ENCODE measurements around the gene LGALSL. TPM values are rescaled to one million over a fixed set of nuclear protein-coding genes. Genes with fewer than 3 reads are reported as not detected.

The LGALSL gene
- total RNA-seq, 1 experiment from 2014 or later: 37.2 TPM

DNA sequence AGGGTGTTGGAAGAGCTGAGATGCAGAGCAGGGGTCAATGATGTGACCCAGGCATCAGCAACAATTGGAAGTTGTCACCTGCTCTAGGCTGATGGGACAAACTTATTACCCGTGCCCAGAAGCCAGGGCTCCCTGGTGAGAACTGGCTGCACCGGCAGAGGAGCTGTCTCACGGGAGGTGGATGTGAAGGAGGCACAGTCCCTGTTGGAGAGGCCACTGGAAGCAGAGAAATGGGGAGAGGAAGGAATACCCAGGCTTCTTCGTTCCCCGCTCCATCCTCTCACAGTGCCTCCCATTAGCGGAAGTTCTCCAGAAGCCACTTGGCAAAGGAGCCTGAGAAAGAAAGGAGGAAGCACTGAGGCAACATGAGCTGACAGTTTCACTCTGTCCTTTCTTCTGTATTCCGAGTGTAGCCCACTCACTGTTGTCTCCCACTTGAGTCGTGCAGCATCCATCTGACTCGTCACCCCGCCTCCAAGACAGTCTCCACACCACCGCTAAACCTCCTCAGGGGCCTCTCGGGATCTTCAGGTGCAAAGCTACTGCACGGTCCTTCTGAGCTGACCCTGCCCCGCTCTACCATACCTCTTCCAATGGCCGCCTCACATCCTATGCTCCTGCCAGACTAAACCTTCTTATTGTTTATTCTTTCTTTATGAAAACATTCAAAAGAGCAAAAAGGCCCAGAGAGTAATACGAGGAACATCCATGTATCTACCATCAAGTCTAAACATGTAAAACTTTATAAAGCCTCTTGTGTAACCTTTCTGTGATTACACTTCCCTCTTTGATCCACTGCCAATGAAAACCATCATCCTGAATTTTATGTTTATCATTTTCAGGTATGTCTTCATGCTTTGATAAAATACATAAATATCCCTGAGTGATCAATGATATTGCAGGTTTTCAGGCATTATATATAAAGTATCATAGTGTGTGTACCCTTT lies 51.1 kb downstream of the LGALSL start:
- H3K9me3 ChIP-seq: no peaks in the 10 kb centered on the region
- intact Hi-C loops (cut with micrococcal nuclease; ENCODE audit: unreplicated experiment): no loop called here
- DNase-seq: no peak
- H3K9me3 Mint-ChIP-seq (ENCODE audit: unreplicated experiment): no peaks in the 10 kb centered on the region
- no peak overlapping the region for H3K27ac Mint-ChIP-seq (ENCODE audit: unreplicated experiment)
- no peak overlapping the region for H3K4me3 Mint-ChIP-seq (ENCODE audit: unreplicated experiment)
- H3K27me3 Mint-ChIP-seq (ENCODE audit: insufficient read depth, unreplicated experiment): peaks cover 3% of the 10 kb centered on the region
- H3K4me3 ChIP-seq (ENCODE audit: low read depth, low read length): no peak overlapping the region
- H3K4me1 ChIP-seq: no peaks in the 10 kb centered on the region
- CTCF ChIA-PET: interaction anchor here (0.9 kb wide), 1 partner anchor 355 kb away, joined by 6 read pairs; no protein-coding TSS in a partner anchor
- BruUV-seq (replicated peaks): no TSS peak
- H3K27me3 ChIP-seq (replicated peaks; ENCODE audit: control insufficient read depth, insufficient read depth, low read length): no peaks in the 10 kb centered on the region; the same call in none of the 2 replicates
- H3K4me1 Mint-ChIP-seq (ENCODE audit: low read depth, unreplicated experiment): no peaks in the 10 kb centered on the region
- no peaks in the 10 kb centered on the region for H3K36me3 Mint-ChIP-seq (ENCODE audit: insufficient read depth, unreplicated experiment)
- TF ChIP-seq, protein P1, sequence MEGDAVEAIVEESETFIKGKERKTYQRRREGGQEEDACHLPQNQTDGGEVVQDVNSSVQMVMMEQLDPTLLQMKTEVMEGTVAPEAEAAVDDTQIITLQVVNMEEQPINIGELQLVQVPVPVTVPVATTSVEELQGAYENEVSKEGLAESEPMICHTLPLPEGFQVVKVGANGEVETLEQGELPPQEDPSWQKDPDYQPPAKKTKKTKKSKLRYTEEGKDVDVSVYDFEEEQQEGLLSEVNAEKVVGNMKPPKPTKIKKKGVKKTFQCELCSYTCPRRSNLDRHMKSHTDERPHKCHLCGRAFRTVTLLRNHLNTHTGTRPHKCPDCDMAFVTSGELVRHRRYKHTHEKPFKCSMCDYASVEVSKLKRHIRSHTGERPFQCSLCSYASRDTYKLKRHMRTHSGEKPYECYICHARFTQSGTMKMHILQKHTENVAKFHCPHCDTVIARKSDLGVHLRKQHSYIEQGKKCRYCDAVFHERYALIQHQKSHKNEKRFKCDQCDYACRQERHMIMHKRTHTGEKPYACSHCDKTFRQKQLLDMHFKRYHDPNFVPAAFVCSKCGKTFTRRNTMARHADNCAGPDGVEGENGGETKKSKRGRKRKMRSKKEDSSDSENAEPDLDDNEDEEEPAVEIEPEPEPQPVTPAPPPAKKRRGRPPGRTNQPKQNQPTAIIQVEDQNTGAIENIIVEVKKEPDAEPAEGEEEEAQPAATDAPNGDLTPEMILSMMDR (IDR thresholded peaks at IDR 0.05; ENCODE audit: insufficient read depth in 1 of 2, low read depth in 1 of 2, low read length in 1 of 2, severe bottlenecking in 1 of 2, unreplicated experiment in 1 of 2): no peak
- POLR2A ChIA-PET: no interaction called here
- H3K36me3 ChIP-seq (ENCODE audit: control insufficient read depth, insufficient read depth, low read length): no peaks in the 10 kb centered on the region

DNA sequence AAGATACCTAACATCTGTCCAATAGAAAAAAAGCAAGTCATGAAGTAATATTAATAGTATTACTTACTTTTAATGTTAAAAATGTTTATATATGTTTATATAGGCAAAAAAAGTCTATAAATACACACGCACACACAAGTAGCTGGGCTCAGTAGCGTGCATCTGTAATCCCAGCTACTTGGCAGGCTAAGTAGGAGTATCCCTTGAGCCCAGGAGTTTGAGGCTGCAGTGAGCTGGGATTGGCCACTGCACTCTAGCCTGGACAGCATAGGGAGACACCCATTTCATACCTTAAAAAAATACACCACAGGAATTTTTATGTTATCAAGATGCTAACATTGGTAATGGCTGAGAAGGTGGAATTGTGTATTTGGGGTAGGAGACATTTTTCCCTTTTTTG lies 52.7 kb downstream of the LGALSL start:
- Mint-ChIP-seq H3K36me3 (ENCODE audit: insufficient read depth, unreplicated experiment) (no peaks in the 10 kb centered on the region), H3K4me1 (ENCODE audit: low read depth, unreplicated experiment) (no peaks in the 10 kb centered on the region), H3K27ac (ENCODE audit: unreplicated experiment) (no peak overlapping the region), H3K9me3 (ENCODE audit: unreplicated experiment) (no peaks in the 10 kb centered on the region), H3K4me3 (ENCODE audit: unreplicated experiment) (no peak overlapping the region), H3K27me3 (ENCODE audit: insufficient read depth, unreplicated experiment) (no peaks in the 10 kb centered on the region)
- Histone ChIP-seq H3K4me1 (no peaks in the 10 kb centered on the region), H3K4me3 (ENCODE audit: low read depth, low read length) (no peak overlapping the region), H3K36me3 (ENCODE audit: control insufficient read depth, insufficient read depth, low read length) (no peaks in the 10 kb centered on the region), H3K27me3 (replicated peaks; ENCODE audit: control insufficient read depth, insufficient read depth, low read length) (no peaks in the 10 kb centered on the region; the same call in none of the 2 replicates), H3K9me3 (no peaks in the 10 kb centered on the region)
- TF ChIP-seq, protein P1 (IDR thresholded peaks at IDR 0.05; ENCODE audit: insufficient read depth in 1 of 2, low read depth in 1 of 2, low read length in 1 of 2, severe bottlenecking in 1 of 2, unreplicated experiment in 1 of 2): no peak
- POLR2A ChIA-PET: no interaction called here
- DNase-seq: no peak
- CTCF ChIA-PET: no interaction called here
- BruUV-seq (replicated peaks): no TSS peak
- intact Hi-C loops (cut with micrococcal nuclease; ENCODE audit: unreplicated experiment): no loop called here

Other genes starting within 250 kb of the LGALSL start
- 29.3 and 30.1 TPM in 2 replicates for gene AFTPH, start 70.2 kb downstream of the LGALSL start, total RNA-seq (2022)
- 25.1 and 25.8 TPM in 2 replicates for gene SERTAD2, start 199.8 kb downstream of the LGALSL start, total RNA-seq (2022)

Data from Caco-2 (cell line).